Mesenteric fat pad (tissue), 1 donor: ENCODE results near the gene VSNL1. TPM values are rescaled to one million over a fixed set of nuclear protein-coding genes. Genes with fewer than 3 reads are reported as not detected.

Experiments
- DNase-seq: peaks from one replicate; pipeline ENCODE4 v3.0.0-alpha.2; 2020; ENCODE audit warnings: low spot score
- long read RNA-seq: library from polyadenylated mRNA; unstranded; transcript quantifications from one replicate; pipeline ENCODE4 v2.0.0, GENCODE V29; 2020
- total RNA-seq: library from RNA; stranded (reverse); fragmentation: NEBNext Ultra II Directional; extraction: Animal tissue kit (Norgen Biotek cat#: 25700); gene quantifications from one replicate; pipeline ENCODE4 v1.2.1, GENCODE V29; 2021
- donor health status: DM: yes; HTN: yes; CAD: no.

The VSNL1 gene
- total RNA-seq: not detected
- long read RNA-seq: 0 reads

DNA sequence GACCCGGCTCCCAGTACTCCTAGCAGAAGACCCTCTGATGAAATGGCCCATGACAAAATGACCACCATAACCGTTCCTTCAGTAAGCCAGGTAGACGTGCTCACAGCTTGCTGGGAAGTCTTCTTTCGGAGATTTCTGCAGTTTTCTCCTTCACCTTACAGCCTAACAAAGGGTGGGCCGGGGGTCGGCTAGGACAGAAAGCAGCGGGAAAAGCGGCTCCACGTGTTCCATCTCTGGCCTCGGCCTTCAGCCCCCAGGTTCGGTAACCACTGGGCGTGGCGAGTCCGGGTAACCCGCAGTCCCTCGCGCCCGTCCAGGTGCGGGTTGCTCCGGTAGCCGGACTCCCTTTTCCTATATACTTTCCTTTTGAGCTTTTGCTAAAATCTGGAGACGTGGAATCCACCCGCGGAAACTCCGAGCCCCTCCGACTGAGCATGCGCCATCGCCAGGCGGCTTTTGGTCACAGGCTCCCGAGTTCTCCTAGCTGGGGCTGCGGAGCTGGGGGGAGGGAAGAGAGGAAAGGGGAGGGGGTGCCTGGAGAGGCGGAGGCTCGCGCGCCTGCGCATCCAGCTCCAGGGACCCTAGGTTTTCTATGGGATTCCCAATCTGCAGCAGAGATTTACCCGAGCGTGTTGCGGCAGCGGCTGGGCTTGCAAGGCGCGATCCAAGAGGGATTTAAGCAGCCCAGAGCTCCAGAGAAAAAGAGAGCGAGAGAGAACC, at the start of gene VSNL1:
VSNL1 (plus strand) TSS at position 604 of the 720 bp plus-strand sequence. CDS start 51,379 bp downstream, outside the sequence.
- no peak for DNase-seq

DNA sequence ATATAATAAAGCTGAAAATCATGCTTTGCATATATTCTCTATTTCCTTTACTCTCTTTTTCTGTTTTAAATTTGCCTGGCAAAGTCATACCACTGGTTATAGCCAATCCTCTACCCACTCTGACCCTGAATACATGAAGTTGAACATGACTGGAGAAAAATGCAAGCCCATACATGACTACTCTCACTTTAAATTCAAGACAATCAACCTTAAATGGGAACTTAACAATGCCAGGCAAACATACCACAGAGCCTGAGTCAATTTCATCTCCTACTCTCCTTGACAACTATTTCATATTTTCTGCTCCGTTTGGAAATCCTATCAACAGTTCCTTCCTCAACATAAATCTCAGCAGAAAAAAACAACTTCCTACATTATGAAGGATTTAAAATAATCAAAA, 44.9 kb upstream of the VSNL1 start:
- no peak for DNase-seq

DNA sequence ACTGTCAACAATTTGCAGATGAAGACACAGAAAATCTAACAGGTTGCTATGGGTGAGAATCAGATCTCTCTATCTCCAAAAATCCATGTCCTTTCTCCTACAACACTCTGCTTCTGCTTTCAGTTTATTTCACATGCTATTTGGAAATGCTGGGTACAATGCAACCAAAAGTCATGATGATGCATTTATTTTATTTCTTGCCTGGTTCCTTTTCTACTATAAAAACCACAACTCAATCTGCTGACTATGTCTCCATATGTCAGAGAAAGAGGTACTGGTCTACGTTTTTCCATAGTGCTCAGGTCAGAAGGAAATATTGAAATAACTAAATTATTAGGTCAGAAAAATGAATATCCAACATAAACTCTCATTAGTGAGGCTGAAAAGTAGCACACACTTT, 42.8 kb upstream of the VSNL1 start:
- DNase-seq: no peak

DNA sequence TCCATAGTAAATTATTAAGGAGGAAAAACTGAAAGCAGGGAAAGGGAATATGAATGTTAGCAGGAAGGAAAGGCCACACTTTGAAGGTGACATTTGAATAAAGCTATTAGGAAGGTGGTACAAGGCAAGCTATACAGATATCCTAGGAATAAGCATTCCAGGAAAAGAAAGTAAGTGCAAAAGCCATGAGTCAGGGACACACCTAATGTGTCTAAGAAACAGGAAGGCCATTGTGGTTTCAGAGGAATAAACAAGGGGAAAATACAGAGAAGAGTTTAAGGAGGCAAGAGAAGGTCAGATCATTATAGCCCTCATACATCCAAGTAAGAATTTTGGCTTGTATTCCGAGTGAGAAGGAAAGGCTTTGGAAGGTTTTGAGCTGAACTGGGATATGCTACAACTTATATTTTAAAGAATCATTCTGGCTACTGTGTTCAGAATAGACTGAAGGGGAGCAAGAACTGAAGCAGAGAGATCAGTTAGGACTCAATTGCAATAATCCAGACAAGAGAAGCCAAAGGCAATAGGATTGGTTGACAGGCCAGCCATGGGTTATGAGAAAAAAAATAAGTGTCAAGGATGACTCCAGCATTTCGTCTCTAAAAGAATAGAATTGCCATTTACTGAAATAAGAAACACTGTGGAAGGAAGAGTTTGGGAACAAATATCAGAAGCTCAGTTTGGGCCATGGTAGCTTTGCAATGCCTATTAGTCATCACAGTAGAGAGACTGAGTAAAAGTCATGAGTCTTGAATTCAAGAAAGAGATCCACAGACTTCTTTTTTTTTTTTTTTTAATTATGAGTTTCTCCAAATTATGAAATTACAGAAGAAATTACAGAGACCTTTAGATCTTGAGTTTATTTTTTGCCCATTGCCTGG, 33.5 kb upstream of the VSNL1 start:
- DNase-seq: no peak

DNA sequence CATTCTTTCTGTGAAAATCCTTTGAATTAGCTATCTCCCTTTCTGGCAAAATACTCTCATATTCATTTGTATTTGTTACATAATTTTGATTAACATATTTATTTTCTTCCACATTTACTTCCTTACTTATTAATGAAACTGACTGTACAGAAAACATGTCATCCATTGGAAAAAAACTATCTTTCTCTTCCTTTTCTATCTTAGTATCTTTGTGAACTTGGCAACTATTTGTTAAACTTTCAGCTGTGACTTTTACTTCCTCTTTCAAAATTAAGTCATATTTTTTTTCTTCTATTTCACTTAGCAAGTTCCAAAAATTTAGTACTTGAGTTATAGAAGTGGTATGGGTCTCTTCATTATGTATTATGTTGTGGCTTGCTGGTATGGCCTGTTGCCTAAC, 24.8 kb upstream of the VSNL1 start:
- no peak for DNase-seq

DNA sequence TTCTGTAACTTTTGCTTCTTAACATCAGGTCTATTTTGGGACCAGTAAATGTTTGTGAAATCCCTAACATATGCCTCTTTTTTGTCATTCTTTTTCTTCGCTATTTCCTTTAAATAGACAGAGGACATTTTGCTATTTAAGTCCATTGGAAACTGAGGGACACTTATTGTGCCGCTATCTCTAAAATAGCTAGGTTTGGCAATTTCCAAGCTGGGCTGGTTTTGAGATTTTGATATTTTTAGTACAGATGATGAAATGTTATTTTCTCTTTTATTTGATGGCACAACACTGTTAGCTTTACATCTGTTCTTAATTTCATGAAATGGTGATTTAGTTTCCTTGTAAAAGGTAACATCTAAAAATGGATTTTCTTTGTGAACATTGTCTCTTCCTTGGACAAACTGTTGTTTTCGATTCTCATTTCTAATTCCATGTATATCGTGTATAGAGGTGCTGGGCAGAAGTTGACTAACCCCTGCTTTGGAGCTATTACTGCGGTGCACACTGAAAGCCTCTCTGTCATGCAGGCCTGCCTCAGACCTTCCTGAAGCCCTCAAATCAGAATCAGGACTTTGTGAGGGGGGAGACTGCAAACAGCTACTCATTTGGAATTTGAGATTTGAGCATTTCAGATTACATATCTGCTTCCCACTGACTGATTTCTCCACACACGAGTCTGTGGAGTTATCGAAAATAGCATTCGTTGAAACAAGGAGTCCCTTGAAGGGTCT, 22.9 kb upstream of the VSNL1 start:
- no peak for DNase-seq

GRCh38 chr2:17518212-17519154, 22.0 kb upstream of the VSNL1 start, which contains the start of gene RAD51AP2:
RAD51AP2 (minus strand) TSS chr2:17518440; CDS start chr2:17518415, 25 bp downstream.
- peak; percentile 91 for DNase-seq

DNA sequence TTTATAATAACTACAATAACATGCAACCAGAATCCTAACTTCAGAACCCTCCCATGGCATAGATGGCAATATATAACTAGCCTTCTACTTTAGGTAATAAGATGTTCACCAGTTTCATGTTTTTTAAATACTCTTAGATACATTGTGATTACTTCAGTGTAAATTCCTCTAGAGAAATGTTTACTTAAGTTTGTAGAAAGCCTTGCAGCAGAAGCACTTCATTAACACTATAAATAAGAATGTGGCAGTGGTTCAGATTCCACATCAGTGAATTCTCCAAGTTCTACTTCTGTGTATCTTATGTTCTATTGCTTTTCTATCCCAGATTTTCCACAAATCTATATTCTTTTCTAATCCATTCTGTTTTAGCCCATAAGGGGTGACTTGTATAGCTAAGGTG, 21.0 kb upstream of the VSNL1 start:
- no peak for DNase-seq

DNA sequence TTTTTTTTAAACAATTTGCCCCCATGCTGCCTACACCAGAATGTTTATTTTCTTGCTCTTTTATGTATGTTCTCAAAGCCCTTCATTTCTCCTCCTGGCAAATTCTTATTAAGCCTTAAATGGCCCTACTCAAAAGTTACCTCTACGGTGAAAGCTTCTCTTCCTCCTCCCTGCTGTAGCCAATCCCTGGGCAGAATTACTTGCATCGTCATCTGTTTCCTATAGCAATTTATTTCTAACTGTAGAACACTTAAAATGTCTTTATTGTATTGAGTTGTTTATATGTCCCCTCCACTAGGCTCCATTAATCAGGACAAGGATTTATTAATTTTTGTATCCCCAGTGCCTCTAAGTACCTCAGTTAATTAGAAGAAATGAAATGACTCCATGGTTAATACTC, 19.7 kb upstream of the VSNL1 start:
- no peak for DNase-seq

DNA sequence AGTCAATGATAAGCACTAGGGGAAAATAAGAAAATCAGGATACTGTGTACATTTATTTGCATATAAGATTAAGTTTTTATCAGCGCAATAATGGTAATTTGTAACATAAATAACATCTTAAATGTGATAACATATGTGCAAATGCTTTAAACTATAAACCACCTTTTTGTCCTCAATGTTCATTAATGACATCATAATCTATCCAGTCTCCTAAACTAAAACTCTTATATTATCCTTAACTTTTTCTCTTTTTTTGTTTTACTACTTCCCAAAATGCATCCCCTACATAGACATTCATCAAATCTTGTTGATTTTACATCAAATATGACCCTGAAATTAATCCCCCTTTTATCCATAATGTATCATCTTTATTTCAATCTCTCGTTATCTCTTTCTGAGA, 18.9 kb upstream of the VSNL1 start:
- DNase-seq: no peak

- DNase-seq: no peak
Observed at GRCh38 chr2:17522303-17522702, 18.2 kb upstream of the VSNL1 start.

GRCh38 chr2:17529771-17530170, 10.7 kb upstream of the VSNL1 start:
- no peak for DNase-seq

GRCh38 chr2:17533546-17533945, 7.0 kb upstream of the VSNL1 start:
- DNase-seq: no peak

DNA sequence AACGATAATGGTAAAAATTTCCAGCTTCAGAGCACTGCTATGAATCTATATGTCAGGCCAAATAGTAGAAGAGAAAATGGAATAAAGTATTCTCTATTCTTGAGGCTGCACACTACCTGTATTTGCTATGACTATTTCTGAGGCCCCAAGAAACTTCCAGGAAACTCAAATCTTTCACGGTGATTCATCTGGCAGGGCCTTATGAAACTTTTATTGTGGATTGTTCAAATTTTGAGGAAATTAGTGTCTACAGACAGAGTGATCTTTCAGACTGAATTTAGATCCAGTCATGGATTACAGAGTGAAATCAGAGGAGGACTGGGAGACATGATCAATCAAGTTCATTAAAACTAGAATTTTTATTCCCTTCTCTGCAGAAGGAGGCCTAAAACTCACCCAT, 4.1 kb upstream of the VSNL1 start:
- DNase-seq: no peak

DNA sequence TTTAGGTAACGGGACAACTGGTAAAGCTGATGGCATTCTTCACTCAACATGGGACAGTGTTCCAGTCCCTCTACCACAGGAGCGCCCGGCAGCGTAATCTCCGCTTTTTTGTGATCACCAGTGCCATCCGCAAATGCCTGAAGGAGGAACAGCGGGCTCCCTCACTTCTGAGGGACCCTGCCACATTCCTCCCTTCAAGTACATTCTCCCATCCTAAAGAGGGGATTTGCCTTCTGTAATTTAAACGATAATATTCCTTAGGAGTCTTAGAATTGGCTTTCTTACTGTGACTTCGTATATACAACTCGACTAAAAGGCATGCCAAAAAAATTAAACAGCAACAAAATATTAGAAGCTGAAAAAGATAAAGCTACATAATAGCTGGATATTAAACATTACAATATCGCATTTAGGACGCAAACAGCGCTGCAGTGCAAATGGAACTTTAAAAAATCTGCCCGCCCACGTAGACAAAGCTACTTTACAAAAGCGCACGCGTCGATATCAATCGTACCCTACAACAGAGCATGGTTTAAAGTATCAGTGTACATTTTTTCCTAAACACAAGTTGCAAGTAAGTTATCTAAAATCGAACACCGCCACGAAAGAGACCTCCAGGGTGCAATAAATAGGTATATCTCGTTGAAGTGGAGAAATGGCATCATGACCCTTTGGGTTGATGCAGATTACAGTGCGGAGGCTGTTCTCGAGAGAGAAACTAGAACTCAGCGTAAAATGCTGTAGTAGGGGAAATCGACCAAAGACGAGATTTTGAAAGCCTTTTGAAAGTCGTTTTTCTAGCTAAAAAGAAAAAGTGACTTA, 2.3 kb upstream of the VSNL1 start:
- no peak for DNase-seq

GRCh38 chr2:17538844-17539554, 1.5 kb upstream of the VSNL1 start:
- no peak for DNase-seq

DNA sequence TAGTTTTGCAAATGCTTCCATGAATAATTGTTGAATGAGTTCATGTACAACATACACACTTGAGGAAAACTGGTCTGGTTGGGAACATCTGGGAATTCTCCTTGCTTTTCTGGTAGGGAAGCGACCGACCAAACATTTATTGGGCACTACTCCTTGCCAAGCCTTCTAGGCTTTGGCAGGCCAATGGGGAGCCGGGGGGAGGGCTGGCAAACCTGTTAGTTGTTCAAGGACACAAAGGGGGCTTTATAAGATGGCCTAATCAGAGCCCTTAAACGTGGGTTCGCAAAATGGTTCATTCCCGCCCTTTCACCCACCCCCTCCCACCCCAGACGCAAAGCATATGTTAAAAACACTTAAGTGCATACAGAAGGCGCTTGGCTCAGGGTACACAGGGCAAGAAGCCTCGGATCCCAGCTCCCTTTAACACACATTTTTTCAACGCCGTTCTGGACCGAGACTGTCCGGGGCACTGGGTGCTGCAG, 844 bp upstream of the VSNL1 start:
- no peak for DNase-seq

DNA sequence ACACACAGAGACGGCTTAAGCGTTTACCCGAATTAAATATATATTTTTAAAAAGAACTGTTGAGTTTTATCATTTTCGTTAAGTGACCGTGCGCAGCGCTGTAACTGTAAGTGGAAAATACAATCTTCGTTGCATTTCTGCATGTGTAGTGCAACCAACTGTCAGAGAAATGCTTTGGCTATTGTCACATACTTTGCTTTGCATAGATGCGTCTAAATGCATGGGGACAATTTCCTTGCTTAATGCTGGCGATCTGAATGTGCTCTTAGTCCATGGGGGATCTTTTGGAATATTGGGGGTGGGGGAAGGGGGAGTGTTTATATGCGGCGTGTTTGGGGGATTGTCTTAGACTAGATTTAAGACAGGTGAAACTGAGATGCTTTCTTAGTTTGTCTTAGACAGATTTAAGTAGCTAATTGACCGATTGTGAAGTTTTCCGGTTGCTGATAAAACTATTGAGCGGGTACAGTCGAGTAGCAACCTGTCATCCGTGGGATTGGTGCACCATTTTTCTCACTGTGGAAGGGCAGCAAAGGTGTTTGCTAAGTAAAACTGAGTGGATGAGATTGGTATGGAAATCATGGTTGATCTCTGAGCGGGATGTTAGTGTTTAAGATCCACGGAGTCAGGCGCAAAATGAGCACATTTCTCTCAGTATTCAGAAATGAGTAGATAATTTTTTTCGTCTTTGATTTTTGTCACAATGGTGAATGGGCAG, 476 bp downstream of the VSNL1 start:
- no peak for DNase-seq
